GM19099 (cell line): ENCODE measurements around the gene RPL31.

ENCODE experiments used
- POLR2A ChIP-seq: IDR thresholded peaks from 3 replicates; pipeline ENCODE4 v1.6.1; 2011; ENCODE audit warnings: low read depth; ENCODE audit not compliant: insufficient read length; ENCODE audit errors: extremely low read depth

The RPL31 gene

DNA sequence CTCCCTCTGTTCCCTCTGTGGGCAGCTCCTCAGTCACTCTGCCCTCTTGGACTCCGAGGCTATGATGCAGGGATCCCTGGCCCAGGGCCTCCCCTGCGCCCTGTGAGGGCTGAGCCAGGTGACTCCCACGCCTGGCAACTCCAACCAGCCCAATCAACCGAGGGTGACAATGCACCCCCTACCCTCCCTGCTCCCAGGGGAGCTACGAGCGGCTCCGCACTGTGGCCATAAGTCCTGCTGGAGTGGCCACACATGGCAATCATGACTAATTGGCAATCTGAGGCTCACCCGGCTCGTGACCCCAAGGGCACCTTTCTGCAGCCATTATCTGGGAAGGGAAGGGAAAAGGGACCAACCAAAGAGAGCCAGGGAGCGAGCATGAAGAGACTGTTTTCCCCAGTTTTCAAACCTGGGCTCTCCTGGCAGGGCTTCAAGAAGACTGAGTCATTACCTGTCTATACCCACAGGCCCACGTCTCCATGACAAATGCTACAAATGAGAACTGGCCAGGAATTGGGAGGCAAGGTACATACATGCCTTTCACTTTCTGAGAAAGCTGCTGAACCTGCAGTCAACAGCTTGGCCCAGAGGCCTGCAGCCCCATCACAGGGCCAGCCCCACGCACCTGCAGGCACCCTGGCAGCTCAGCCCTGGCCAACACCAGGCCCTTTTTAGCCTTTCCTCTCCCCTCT lies 45.1 kb downstream of the RPL31 start:
- no peak for TF ChIP-seq POLR2A

- TF ChIP-seq POLR2A, result no peak
Observed at GRCh38 chr2:101047774-101048173, 45.7 kb downstream of the RPL31 start.

- TF ChIP-seq POLR2A, result no peak
Observed at GRCh38 chr2:101048756-101049155, 46.7 kb downstream of the RPL31 start.

DNA sequence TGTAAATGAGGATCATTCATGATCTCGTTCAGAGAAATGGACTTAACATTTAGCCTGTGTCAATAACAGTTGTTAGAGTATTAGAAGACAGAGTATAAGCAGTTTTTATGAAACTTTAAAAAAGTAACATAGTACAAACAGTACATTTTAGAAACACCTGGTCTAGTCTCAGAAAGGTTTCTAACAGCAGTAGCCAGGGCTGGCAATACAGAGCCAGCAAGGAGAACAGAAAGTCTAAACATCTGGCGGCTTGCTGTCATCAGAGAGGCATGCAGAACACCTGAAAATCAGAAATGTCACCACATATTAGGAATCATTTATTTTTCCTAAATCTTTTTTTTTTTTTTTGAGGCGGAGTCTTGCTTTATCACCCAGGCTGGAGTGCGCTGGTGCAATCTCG lies 50.1 kb downstream of the RPL31 start:
- no peak for TF ChIP-seq POLR2A

- TF ChIP-seq POLR2A, result no peak
Observed at GRCh38 chr2:101053117-101053516, 51.0 kb downstream of the RPL31 start.
